Measurements from ENCODE around the gene SLC13A4.
"Not testable (repeated sequence)": the region's sequence is repeated elsewhere in the genome, so short reads cannot be mapped to it uniquely, and the experiment has no call there.

The SLC13A4 gene

DNA sequence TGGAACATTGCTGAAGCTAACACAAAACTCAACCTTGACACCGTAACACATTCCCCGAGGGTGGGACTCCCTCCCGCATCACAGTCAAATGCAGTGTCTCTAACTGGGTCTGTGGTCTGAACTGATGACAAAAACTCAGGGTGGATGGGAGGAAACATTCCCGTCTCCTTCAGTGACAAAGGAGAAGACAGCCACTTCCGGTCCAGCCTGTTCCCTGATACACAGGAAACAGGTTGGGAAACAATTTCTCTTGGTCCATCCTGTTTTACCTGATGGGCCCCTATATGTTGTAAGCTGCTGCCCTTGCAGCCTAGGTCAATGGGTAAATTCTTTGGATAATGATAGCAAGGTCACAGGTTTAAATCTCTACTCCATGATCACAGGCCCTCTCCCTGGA, 20.4 kb downstream of the SLC13A4 start:
- Mint-ChIP-seq H3K27me3 (ENCODE audit: low read depth) (no peaks in the 10 kb centered on the region), H3K4me1 (ENCODE audit: low read depth) (no peaks in the 10 kb centered on the region), H3K9me3 (no peaks in the 10 kb centered on the region), H3K4me3 (no peak overlapping the region), H3K36me3 (ENCODE audit: low read depth) (no peaks in the 10 kb centered on the region), H3K27ac (no peak overlapping the region)
- DNase-seq (ENCODE audit: low spot score) = no peak

DNA sequence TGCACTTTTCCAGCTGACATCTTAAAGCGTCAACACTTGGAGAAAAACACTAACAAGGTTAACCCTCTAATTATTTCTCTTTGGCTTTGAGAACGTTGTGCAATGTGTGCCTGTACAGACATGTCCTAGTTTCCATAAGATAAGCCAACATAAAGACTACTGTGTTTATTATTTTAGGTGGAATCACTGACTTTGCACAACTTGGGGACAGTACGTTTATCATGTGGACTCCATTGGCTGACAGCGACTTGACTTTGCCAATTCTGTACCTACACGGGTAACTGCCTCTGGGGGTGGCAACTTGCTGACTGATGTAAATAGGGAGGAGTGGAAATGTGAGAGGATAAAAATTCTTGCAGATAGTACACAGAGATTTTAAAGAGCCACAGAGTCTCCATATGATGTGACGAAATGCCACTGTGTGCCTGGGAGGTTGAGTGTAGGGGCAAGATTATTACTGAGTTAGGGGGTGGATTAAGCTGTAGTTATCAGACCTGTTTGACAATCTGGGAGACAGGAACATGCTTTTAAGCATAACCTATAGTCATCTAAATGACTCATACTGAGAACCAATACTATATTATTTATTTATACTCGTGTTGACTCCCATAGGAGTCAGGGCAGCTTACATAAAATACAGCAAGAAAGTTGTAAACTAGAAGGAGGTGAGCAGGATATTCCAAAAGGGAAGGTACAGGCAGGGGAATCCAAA, 21.0 kb downstream of the SLC13A4 start:
- Mint-ChIP-seq H3K27ac (no peak overlapping the region), H3K4me3 (no peak overlapping the region), H3K4me1 (ENCODE audit: low read depth) (no peaks in the 10 kb centered on the region), H3K27me3 (ENCODE audit: low read depth) (no peaks in the 10 kb centered on the region), H3K36me3 (ENCODE audit: low read depth) (no peaks in the 10 kb centered on the region), H3K9me3 (no peaks in the 10 kb centered on the region)
- no peak for DNase-seq (ENCODE audit: low spot score)

DNA sequence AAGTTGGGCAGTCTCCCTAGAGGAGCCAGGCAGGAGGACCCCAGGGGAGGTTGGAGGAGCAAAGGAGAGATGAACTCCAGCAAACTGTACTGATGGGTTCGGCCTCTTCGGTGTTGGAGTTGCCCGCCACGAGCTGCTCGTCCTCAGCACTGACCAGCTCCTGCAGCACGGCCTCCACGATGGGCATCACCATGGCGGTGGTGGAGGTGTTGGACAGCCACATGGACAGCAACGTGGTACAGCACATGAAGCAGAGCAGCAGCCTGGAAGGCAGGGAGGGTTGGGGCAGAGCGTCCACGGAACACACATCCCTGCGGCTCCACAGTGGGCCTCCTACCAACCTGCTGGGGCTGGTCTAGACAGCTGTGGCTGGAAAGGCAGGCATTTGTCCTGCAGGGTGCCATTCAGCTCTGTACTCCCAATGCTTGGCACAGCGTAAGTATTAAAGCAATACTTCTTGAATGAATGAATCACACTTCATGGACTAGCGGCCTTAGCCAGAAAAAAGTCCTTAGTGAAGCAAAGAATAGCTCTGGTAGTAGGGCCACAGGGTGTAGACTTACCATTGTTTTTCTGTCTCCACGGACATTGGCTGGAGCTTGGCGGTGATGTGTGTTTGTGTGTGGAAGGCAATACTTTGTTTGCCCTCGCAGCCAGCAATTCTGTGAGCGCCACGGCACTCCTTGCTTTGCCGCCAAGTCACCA, 21.8 kb downstream of the SLC13A4 start:
- Mint-ChIP-seq H3K9me3 (no peaks in the 10 kb centered on the region), H3K27ac (no peak overlapping the region), H3K4me1 (ENCODE audit: low read depth) (no peaks in the 10 kb centered on the region), H3K27me3 (ENCODE audit: low read depth) (no peaks in the 10 kb centered on the region), H3K4me3 (no peak overlapping the region), H3K36me3 (ENCODE audit: low read depth) (no peaks in the 10 kb centered on the region)
- no peak for DNase-seq (ENCODE audit: low spot score)

DNA sequence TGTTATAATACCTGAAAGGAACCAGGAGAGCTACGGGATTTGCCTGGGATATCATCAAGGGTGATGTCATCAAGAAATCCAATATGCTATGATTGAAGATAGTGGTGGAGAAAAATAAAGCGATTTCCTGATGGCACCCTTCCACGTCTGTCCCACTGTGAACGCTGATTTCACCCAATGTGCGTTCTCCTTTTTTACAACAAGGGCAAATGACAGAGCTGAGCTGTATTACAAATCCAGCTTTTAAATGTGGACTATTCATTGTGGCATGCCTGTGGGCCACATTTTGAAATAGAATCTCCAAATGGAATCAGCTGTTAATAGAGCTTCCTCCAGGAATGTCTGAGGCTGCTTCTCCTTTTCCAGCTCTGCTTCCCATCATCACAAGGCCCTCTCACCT, 23.3 kb downstream of the SLC13A4 start:
- no peak for DNase-seq (ENCODE audit: low spot score)
- Mint-ChIP-seq H3K9me3 (no peaks in the 10 kb centered on the region), H3K27me3 (ENCODE audit: low read depth) (no peaks in the 10 kb centered on the region), H3K4me3 (no peak overlapping the region), H3K4me1 (ENCODE audit: low read depth) (no peaks in the 10 kb centered on the region), H3K27ac (no peak overlapping the region), H3K36me3 (ENCODE audit: low read depth) (no peaks in the 10 kb centered on the region)

DNA sequence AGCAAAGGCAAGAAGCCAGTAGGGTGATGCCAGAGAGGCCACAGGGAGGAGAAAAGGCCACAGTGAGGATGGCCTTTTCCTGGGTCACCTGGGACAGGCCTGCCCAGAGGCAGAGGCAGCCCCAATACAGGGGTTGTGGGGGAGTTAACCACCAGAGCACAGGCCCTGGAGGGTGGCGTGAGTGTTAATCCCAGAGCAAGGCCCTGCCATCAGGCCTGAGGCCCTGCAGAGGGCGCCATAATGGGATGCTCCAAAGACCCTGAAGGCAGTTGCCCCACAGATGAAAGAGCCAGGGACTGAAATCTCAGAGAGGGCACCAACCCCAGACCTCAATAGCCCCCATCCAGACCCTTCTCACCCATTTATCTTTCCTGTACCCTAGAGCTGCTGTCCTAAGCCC, 23.9 kb downstream of the SLC13A4 start:
- Mint-ChIP-seq H3K4me1 (ENCODE audit: low read depth) (no peaks in the 10 kb centered on the region), H3K36me3 (ENCODE audit: low read depth) (no peaks in the 10 kb centered on the region), H3K9me3 (no peaks in the 10 kb centered on the region), H3K4me3 (no peak overlapping the region), H3K27ac (no peak overlapping the region), H3K27me3 (ENCODE audit: low read depth) (no peaks in the 10 kb centered on the region)
- DNase-seq (ENCODE audit: low spot score) = no peak

GRCh38 chr7:135697276-135698049, 30.5 kb downstream of the SLC13A4 start:
- Mint-ChIP-seq H3K4me1 (ENCODE audit: low read depth) (no peaks in the 10 kb centered on the region), H3K27ac (no peak overlapping the region), H3K4me3 (no peak overlapping the region), H3K9me3 (no peaks in the 10 kb centered on the region), H3K27me3 (ENCODE audit: low read depth) (no peaks in the 10 kb centered on the region), H3K36me3 (ENCODE audit: low read depth) (no peaks in the 10 kb centered on the region)
- DNase-seq (ENCODE audit: low spot score) = no peak

GRCh38 chr7:135693558-135693957, 34.4 kb downstream of the SLC13A4 start:
- Mint-ChIP-seq H3K27ac (no peak overlapping the region), H3K36me3 (ENCODE audit: low read depth) (peaks cover 2% of the 10 kb centered on the region)
- DNase-seq (ENCODE audit: low spot score) = no peak

DNA sequence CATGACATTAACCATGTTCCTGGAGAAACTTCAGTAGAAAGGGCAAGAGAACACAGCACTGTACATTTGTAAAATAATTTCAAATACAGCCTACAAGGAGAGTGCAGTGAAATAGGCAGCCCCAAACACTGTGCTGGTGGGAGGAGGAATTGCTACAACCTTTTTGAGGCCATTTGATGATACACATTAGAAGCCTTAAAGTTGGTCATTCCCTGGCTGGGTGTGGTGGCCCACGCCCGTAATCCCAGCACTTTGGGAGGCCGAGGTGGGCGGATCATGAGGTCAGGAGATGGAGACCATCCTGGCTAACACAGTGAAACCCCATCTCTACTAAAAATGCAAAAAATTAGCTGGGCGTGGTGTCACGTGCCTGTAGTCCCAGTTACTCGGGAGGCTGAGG, 35.4 kb downstream of the SLC13A4 start:
- H3K4me3 Mint-ChIP-seq; H3K36me3 Mint-ChIP-seq (ENCODE audit: low read depth); H3K4me1 Mint-ChIP-seq (ENCODE audit: low read depth); H3K9me3 Mint-ChIP-seq; DNase-seq (ENCODE audit: low spot score); H3K27ac Mint-ChIP-seq; H3K27me3 Mint-ChIP-seq (ENCODE audit: low read depth): not testable (repeated sequence)

More at GRCh38 chr7:135693558-135693957, 34.4 kb downstream of the SLC13A4 start:
- Mint-ChIP-seq H3K4me1 (ENCODE audit: low read depth) (no peaks in the 10 kb centered on the region), H3K4me3 (no peak overlapping the region), H3K27me3 (ENCODE audit: low read depth) (no peaks in the 10 kb centered on the region), H3K9me3 (no peaks in the 10 kb centered on the region)

GRCh38 chr7:135692055-135692454, 35.9 kb downstream of the SLC13A4 start:
- Mint-ChIP-seq H3K9me3 (no peaks in the 10 kb centered on the region), H3K4me3 (no peak overlapping the region), H3K27ac (no peak overlapping the region)

GRCh38 chr7:135690566-135690965, 37.4 kb downstream of the SLC13A4 start:
- H3K27me3 Mint-ChIP-seq (ENCODE audit: low read depth) = no peaks in the 10 kb centered on the region
- peaks cover 3% of the 10 kb centered on the region for H3K36me3 Mint-ChIP-seq (ENCODE audit: low read depth)
- H3K4me1 Mint-ChIP-seq (ENCODE audit: low read depth) = no peaks in the 10 kb centered on the region
- H3K27ac Mint-ChIP-seq = no peak overlapping the region
- H3K9me3 Mint-ChIP-seq = no peaks in the 10 kb centered on the region
- no peak overlapping the region for H3K4me3 Mint-ChIP-seq
- no peak for DNase-seq (ENCODE audit: low spot score)

More at GRCh38 chr7:135692055-135692454, 35.9 kb downstream of the SLC13A4 start:
- Mint-ChIP-seq H3K36me3 (ENCODE audit: low read depth) (peaks cover 2% of the 10 kb centered on the region), H3K4me1 (ENCODE audit: low read depth) (no peaks in the 10 kb centered on the region), H3K27me3 (ENCODE audit: low read depth) (no peaks in the 10 kb centered on the region)
- DNase-seq (ENCODE audit: low spot score) = no peak

- Mint-ChIP-seq H3K9me3 (no peaks in the 10 kb centered on the region), H3K36me3 (ENCODE audit: low read depth) (peaks cover 3% of the 10 kb centered on the region), H3K27ac (no peak overlapping the region), H3K27me3 (ENCODE audit: low read depth) (no peaks in the 10 kb centered on the region), H3K4me1 (ENCODE audit: low read depth) (no peaks in the 10 kb centered on the region), H3K4me3 (no peak overlapping the region)
- DNase-seq (ENCODE audit: low spot score) = no peak
Measured at GRCh38 chr7:135687466-135687865, 40.5 kb downstream of the SLC13A4 start.

- Mint-ChIP-seq H3K9me3 (no peaks in the 10 kb centered on the region), H3K36me3 (ENCODE audit: low read depth) (peaks cover 3% of the 10 kb centered on the region), H3K27ac (no peak overlapping the region), H3K4me3 (no peak overlapping the region), H3K27me3 (ENCODE audit: low read depth) (no peaks in the 10 kb centered on the region), H3K4me1 (ENCODE audit: low read depth) (peaks cover 6% of the 10 kb centered on the region)
- DNase-seq (ENCODE audit: low spot score) = no peak
Measured at GRCh38 chr7:135685306-135686084, 42.5 kb downstream of the SLC13A4 start.

DNA sequence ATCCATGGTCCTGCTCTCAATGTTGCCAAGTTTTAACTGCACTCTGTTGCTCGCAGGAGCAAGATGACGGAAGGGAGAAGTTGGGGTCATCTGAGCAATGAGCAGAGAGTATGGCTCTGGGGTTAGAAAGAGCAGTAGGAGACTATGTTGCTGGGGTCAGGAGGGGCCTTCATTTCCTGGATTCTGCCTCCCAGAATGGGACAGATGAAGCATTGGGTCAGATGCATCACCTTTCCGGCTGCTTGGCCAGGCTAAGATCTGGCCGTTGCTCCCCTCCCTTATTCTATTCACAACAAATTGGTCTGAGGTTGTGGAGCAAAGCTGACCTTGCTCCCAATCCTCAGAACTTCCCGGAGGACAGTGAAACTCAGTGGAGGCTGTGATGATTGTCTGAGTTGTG, 43.3 kb downstream of the SLC13A4 start:
- H3K9me3 Mint-ChIP-seq = no peaks in the 10 kb centered on the region
- DNase-seq (ENCODE audit: low spot score) = no peak
- peaks cover 8% of the 10 kb centered on the region for H3K4me1 Mint-ChIP-seq (ENCODE audit: low read depth)
- peaks cover 3% of the 10 kb centered on the region for H3K36me3 Mint-ChIP-seq (ENCODE audit: low read depth)
- no peak overlapping the region for H3K4me3 Mint-ChIP-seq
- H3K27me3 Mint-ChIP-seq (ENCODE audit: low read depth) = no peaks in the 10 kb centered on the region
- no peak overlapping the region for H3K27ac Mint-ChIP-seq
